Kidney epithelial cell (primary cell): ENCODE measurements around the gene MBNL1. TPM values are rescaled to one million over a fixed set of nuclear protein-coding genes. Genes with fewer than 3 reads are reported as not detected.

Source experiments
- DNase-seq: peaks from one replicate; pipeline ENCODE4 v3.0.0-alpha.2; 2010; ENCODE audit warnings: low read depth
- H3K27me3 ChIP-seq: 2 replicates; pipeline ENCODE4 v1.6.0; 2011; ENCODE audit warnings: low read length; ENCODE audit not compliant: control insufficient read depth, insufficient read depth
- H3K36me3 ChIP-seq: 2 replicates; pipeline ENCODE4 v1.5.1; 2011; ENCODE audit warnings: low read length; ENCODE audit not compliant: control insufficient read depth, insufficient read depth
- H3K4me3 ChIP-seq: 2 replicates; pipeline ENCODE4 v1.5.1; 2011; ENCODE audit warnings: low read depth, mild to moderate bottlenecking, control low read depth, low read length
- CTCF ChIP-seq: IDR thresholded peaks from 2 replicates; pipeline ENCODE4 v1.5.1; 2011; ENCODE audit warnings: mild to moderate bottlenecking, moderate library complexity, low read length, control low read depth, inconsistent platforms; ENCODE audit not compliant: insufficient read depth, poor library complexity, severe bottlenecking
- total RNA-seq: library from RNA; depleted of rRNA; stranded (reverse); fragments of >200 nt; gene quantifications from 2 replicates; pipeline ENCODE4 v1.2.3, GENCODE V29; 2015

MBNL1 gene
- total RNA-seq, 1 donor from 2014 or later, result 47.5 TPM

DNA sequence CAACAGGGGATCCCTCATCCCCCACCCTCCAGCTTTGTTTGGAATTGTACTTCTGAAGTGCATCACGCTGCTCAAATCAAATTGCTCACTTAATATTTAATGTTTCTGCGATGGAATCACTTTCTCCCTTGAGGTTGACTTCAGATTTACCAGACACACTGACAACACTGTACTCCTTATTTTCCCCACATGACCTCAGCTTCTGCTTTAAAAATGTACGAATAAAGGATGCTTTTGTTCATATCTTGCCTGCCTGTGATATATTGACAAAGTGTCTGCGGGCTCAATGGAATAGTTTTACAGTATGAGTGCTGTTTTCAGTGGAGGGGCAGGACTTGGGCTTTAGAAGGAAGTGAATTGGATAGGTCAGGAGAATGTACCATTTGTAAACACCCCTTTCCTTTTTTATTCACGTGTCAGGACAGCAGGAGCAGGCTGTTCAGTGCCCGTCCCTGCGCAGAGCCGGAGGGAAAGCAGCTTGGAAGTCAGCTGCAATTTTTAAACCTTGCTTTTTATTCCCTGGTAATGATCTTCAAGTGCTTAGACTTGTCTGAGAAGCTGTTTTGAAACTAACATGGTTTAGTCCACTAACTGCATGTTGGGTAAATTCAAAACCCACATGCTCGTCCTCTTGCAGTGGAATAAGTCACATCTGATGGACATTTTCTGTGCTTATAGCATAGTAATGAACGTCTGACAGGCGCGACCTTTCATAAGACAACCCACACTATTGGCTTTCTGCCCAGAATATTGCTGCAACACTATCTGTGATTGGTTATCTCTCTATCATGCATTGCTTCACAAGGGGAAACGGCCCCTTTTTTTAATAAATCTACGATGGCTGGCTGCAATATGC, 29.9 kb downstream of the MBNL1 start:
- no peak for TF ChIP-seq CTCF
- no peak for DNase-seq
- Histone ChIP-seq H3K36me3 (no peaks in the 10 kb centered on the region), H3K4me3 (peak overlapping the region; percentile 35), H3K27me3 (no peaks in the 10 kb centered on the region)

GRCh38 chr3:152299249-152299976, 30.7 kb downstream of the MBNL1 start:
- TF ChIP-seq CTCF, result no peak
- H3K27me3 ChIP-seq, result no peaks in the 10 kb centered on the region
- DNase-seq, result no peak
- no peaks in the 10 kb centered on the region for H3K36me3 ChIP-seq
- H3K4me3 ChIP-seq, result peak overlapping the region; percentile 35

DNA sequence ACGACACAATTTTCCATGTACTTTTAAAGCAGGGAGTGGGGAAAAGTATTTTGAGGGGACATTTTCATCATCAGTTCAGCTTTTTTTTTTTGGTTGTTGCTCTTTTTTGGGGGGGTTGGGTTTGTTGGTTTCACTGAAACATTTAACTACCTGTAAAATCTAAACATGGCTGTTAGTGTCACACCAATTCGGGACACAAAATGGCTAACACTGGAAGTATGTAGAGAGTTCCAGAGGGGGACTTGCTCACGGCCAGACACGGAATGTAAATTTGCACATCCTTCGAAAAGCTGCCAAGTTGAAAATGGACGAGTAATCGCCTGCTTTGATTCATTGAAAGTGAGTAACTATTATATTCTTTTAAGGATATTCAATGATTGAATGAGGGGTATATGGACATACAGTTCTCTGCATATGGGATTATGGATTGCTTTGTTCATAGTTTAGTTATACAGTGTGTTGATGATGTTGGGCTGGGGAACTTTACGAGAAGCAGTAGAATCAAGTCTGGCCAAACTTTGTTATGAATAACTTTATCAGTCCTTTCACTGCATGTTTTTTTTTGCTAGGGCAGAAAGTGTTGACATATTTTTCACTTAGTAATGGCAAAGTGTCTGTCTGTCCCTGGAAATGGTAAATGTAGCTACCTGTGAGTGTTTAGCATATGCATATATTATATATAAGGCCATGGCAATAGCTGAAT, 31.5 kb downstream of the MBNL1 start:
- DNase-seq, result no peak
- H3K4me3 ChIP-seq, result no peak overlapping the region
- H3K36me3 ChIP-seq, result no peaks in the 10 kb centered on the region
- no peak for TF ChIP-seq CTCF
- no peaks in the 10 kb centered on the region for H3K27me3 ChIP-seq

DNA sequence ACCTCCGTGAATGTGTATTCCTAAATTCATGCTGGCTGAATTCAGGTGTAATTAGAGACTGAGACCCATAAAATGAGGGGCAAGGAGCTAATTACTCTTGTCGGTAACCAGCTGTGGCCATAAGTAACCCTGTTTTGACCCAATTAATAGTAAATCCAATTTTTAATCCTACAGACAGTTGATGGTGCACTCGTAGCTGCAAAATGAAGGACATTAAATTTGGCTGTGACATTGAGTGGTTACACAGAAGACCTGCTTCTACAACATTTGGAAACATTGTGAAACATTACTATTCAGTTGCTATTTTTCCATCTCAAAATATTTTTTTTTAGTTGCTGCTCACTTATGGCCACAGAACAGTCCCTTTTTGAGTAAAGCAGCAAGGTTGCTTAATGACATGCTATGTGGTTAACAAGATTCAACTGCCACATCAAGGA, 33.0 kb downstream of the MBNL1 start:
- no peak for TF ChIP-seq CTCF
- H3K27me3 ChIP-seq, result no peaks in the 10 kb centered on the region
- H3K4me3 ChIP-seq, result no peak overlapping the region
- no peaks in the 10 kb centered on the region for H3K36me3 ChIP-seq
- DNase-seq, result no peak

GRCh38 chr3:152302521-152303021, 33.8 kb downstream of the MBNL1 start:
- H3K36me3 ChIP-seq, result no peaks in the 10 kb centered on the region
- no peaks in the 10 kb centered on the region for H3K27me3 ChIP-seq
- no peak for TF ChIP-seq CTCF
- DNase-seq, result no peak
- no peak overlapping the region for H3K4me3 ChIP-seq
